Neural cell (in vitro differentiated cells): Measurements from ENCODE around the gene SLC34A3. TPM values are rescaled to one million over a fixed set of nuclear protein-coding genes. Genes with fewer than 3 reads are reported as not detected.

ENCODE experiments used
- H2AFZ ChIP-seq: fragments of 200-600, 300-800 bp; sonication (generic), shearing (Covaris generic); 2 replicates; pipeline ENCODE4 v1.6.0; 2014; ENCODE audit warnings: low read depth, mild to moderate bottlenecking, antibody characterized with exemption, low read length, moderate library complexity
- H3F3A ChIP-seq: fragments of 200-600 bp; shearing (Covaris generic); 2 replicates; pipeline ENCODE4 v1.6.1; 2016; ENCODE audit warnings: mild to moderate bottlenecking, moderate library complexity, mixed read lengths, antibody characterized with exemption, low read length; ENCODE audit not compliant: insufficient read depth, poor library complexity, severe bottlenecking
- H3K27ac ChIP-seq: fragments of 200-600, 300-800 bp; sonication (generic), shearing (Covaris generic); 2 replicates; pipeline ENCODE4 v1.5.1; 2014; ENCODE audit warnings: mild to moderate bottlenecking, low read length, moderate library complexity
- H3K27me3 ChIP-seq: fragments of 300-800, 200-600 bp; sonication (generic), shearing (Covaris generic); 2 replicates; pipeline ENCODE4 v1.6.0; 2014; ENCODE audit warnings: mild to moderate bottlenecking, low read depth, low read length, moderate library complexity; ENCODE audit not compliant: insufficient read depth
- H3K36me3 ChIP-seq: fragments of 300-800, 200-600 bp; sonication (generic), shearing (Covaris generic); 2 replicates; pipeline ENCODE4 v1.5.1; 2014; ENCODE audit warnings: mild to moderate bottlenecking, antibody characterized with exemption, low read length, moderate library complexity; ENCODE audit not compliant: insufficient read depth
- H3K4me2 ChIP-seq: fragments of 300-800, 200-600 bp; sonication (generic), shearing (Covaris generic); 2 replicates; pipeline ENCODE4 v1.6.0; 2014; ENCODE audit warnings: mild to moderate bottlenecking, low read length
- H3K4me3 ChIP-seq: fragments of 300-800, 200-600 bp; sonication (generic), shearing (Covaris generic); 2 replicates; pipeline ENCODE4 v1.5.1; 2014; ENCODE audit warnings: mild to moderate bottlenecking, low read length, moderate library complexity
- H3K79me2 ChIP-seq: fragments of 200-600 bp; shearing (Covaris generic); replicated peaks from 2 replicates; pipeline ENCODE4 v1.6.0; 2014; ENCODE audit warnings: mild to moderate bottlenecking, low read length, moderate library complexity; ENCODE audit not compliant: insufficient read depth
- H3K9ac ChIP-seq: fragments of 300-800, 200-600 bp; sonication (generic), shearing (Covaris generic); 2 replicates; pipeline ENCODE4 v1.6.1; 2016; ENCODE audit warnings: mild to moderate bottlenecking, low read length, mixed read lengths
- H3K9me2 ChIP-seq: fragments of 200-600 bp; shearing (Covaris generic); 2 replicates; pipeline ENCODE4 v1.6.1; 2016; ENCODE audit warnings: mild to moderate bottlenecking, low read length, mixed read lengths; ENCODE audit not compliant: insufficient read depth
- H3K9me3 ChIP-seq: fragments of 200-600, 300-800 bp; sonication (generic), shearing (Covaris generic); 2 replicates; pipeline ENCODE4 v1.6.1; 2016; ENCODE audit warnings: mild to moderate bottlenecking, mixed run types, low read length, moderate library complexity, mixed read lengths
- H4K20me1 ChIP-seq: fragments of 200-600 bp; shearing (Covaris generic); 2 replicates; pipeline ENCODE4 v1.6.1; 2016; ENCODE audit warnings: mild to moderate bottlenecking, mixed run types; ENCODE audit not compliant: insufficient read depth
- CTCF ChIP-seq: fragments of 450-650 bp; IDR thresholded peaks from 2 replicates; pipeline ENCODE4 v1.5.1; 2014; ENCODE audit warnings: antibody characterized with exemption, mild to moderate bottlenecking, moderate library complexity; ENCODE audit not compliant: poor library complexity, severe bottlenecking
- EP300 ChIP-seq: fragments of 450-650 bp; conservative IDR thresholded peaks from 2 replicates; pipeline ENCODE4 v1.6.1; 2014; ENCODE audit warnings: antibody characterized with exemption, mild to moderate bottlenecking, moderate library complexity; ENCODE audit not compliant: poor library complexity, severe bottlenecking
- MXI1 ChIP-seq: fragments of 450-650 bp; conservative IDR thresholded peaks from 2 replicates; pipeline ENCODE4 v1.6.1; 2014; ENCODE audit warnings: antibody characterized with exemption, mild to moderate bottlenecking; ENCODE audit not compliant: poor library complexity, severe bottlenecking
- POLR2AphosphoS5 ChIP-seq: IDR thresholded peaks from 2 replicates; pipeline ENCODE4 v1.6.1; 2012
- RAD21 ChIP-seq: fragments of 450-650 bp; conservative IDR thresholded peaks from 2 replicates; pipeline ENCODE4 v1.6.1; 2014; ENCODE audit warnings: antibody characterized with exemption, mild to moderate bottlenecking, moderate library complexity
- REST ChIP-seq: IDR thresholded peaks from 2 replicates; pipeline ENCODE4 v1.6.1; 2012; ENCODE audit warnings: borderline replicate concordance
- SMC3 ChIP-seq: fragments of 450-650 bp; conservative IDR thresholded peaks from 2 replicates; pipeline ENCODE4 v1.6.1; 2014; ENCODE audit warnings: antibody characterized with exemption, mild to moderate bottlenecking, moderate library complexity; ENCODE audit not compliant: poor library complexity
- TAF1 ChIP-seq: IDR thresholded peaks from 2 replicates; pipeline ENCODE4 v1.6.1; 2012; ENCODE audit warnings: low read depth
- polyA plus RNA-seq: library from polyadenylated mRNA; depleted of rRNA; stranded (reverse); fragments of >200 nt; gene quantifications from 2 replicates; pipeline ENCODE4 v1.2.3, GENCODE V29; 2014

SLC34A3 gene
- polyA plus RNA-seq, 1 donor from 2014 or later, result 0.27 TPM

GRCh38 chr9:137272241-137273094 lies 41.8 kb downstream of the SLC34A3 start:
- Histone ChIP-seq H3K27me3 (no peaks in the 10 kb centered on the region), H3K4me3 (no peak overlapping the region), H3K27ac (no peak overlapping the region), H3K4me2 (no peak overlapping the region), H3K9me2 (no peaks in the 10 kb centered on the region), H2AFZ (no peak overlapping the region), H4K20me1 (no peaks in the 10 kb centered on the region), H3K9me3 (no peaks in the 10 kb centered on the region), H3K9ac (no peak overlapping the region), H3K36me3 (peaks cover 7% of the 10 kb centered on the region), H3K79me2 (no peaks in the 10 kb centered on the region), H3F3A (no peaks in the 10 kb centered on the region)
- TF ChIP-seq POLR2AphosphoS5, result no peak
- no peak for TF ChIP-seq RAD21
- no peak for TF ChIP-seq REST
- TF ChIP-seq CTCF, result no peak
- TF ChIP-seq EP300, result no peak
- TF ChIP-seq MXI1, result no peak
- no peak for TF ChIP-seq TAF1

- Histone ChIP-seq H3K9ac (no peak overlapping the region), H3K9me3 (no peaks in the 10 kb centered on the region), H4K20me1 (no peaks in the 10 kb centered on the region), H3K27me3 (no peaks in the 10 kb centered on the region), H3K9me2 (no peaks in the 10 kb centered on the region), H3K4me2 (no peak overlapping the region), H3K27ac (no peak overlapping the region), H3K4me3 (no peak overlapping the region), H2AFZ (no peak overlapping the region), H3K79me2 (no peaks in the 10 kb centered on the region), H3K36me3 (peaks cover 7% of the 10 kb centered on the region), H3F3A (no peaks in the 10 kb centered on the region)
- no peak for TF ChIP-seq POLR2AphosphoS5
- no peak for TF ChIP-seq CTCF
- TF ChIP-seq SMC3, result no peak
Measured at GRCh38 chr9:137273095-137273490, 42.4 kb downstream of the SLC34A3 start.
